Stimulated activated CD4-positive, alpha-beta T cell treated with anti-CD3 and anti-CD28 coated beads, Interleukin-2, amount 100 ng/mL, for 48 hours (primary cell): ENCODE results near the gene FA2H.
"Not testable (repeated sequence)": the region's sequence is repeated elsewhere in the genome, so short reads cannot be mapped to it uniquely, and the experiment has no call there.

Source experiments
- DNase-seq, 2 donors: peaks; one replicate each; pipeline ENCODE4 v3.0.0-alpha.2; 2020

Gene FA2H

GRCh38 chr16:74774223-74775139 is at the start of gene FA2H:
Gene FA2H, minus strand, starts transcription at chr16:74774820. Its CDS starts 65 bp downstream, at chr16:74774755.
- peak; percentile 42 to 54 for DNase-seq

GRCh38 chr16:74817851-74818250 is 43.2 kb upstream of the FA2H start:
- DNase-seq = no peak

GRCh38 chr16:74813109-74813641 is 38.6 kb upstream of the FA2H start:
- peak; percentile 80 for DNase-seq

GRCh38 chr16:74811911-74812310 is 37.3 kb upstream of the FA2H start:
- DNase-seq = no peak

- DNase-seq = not testable (repeated sequence)
Measured at GRCh38 chr16:74811216-74811615, 36.6 kb upstream of the FA2H start.

GRCh38 chr16:74807052-74807646 is 32.5 kb upstream of the FA2H start:
- no peak for DNase-seq

GRCh38 chr16:74800216-74800871 is 25.7 kb upstream of the FA2H start:
- DNase-seq = no peak

- no peak for DNase-seq
Measured at GRCh38 chr16:74797414-74797813, 22.8 kb upstream of the FA2H start.

GRCh38 chr16:74795104-74795503 is 20.5 kb upstream of the FA2H start:
- DNase-seq = no peak

GRCh38 chr16:74794668-74795067 is 20.0 kb upstream of the FA2H start:
- no peak for DNase-seq

GRCh38 chr16:74793571-74793970 is 19.0 kb upstream of the FA2H start:
- no peak for DNase-seq

- DNase-seq = no peak
Measured at GRCh38 chr16:74792225-74792624, 17.6 kb upstream of the FA2H start.

- not testable (repeated sequence) for DNase-seq
Measured at GRCh38 chr16:74791749-74792148, 17.1 kb upstream of the FA2H start.

- DNase-seq = no peak
Measured at GRCh38 chr16:74788108-74788507, 13.5 kb upstream of the FA2H start.

- DNase-seq = no peak
Measured at GRCh38 chr16:74785031-74785430, 10.4 kb upstream of the FA2H start.

GRCh38 chr16:74778646-74779045 is 4.0 kb upstream of the FA2H start:
- DNase-seq = no peak

GRCh38 chr16:74776926-74777325 is 2.3 kb upstream of the FA2H start:
- DNase-seq = no peak

GRCh38 chr16:74775255-74775654 is 635 bp upstream of the FA2H start:
- DNase-seq = no peak

- DNase-seq = no peak
Measured at GRCh38 chr16:74773446-74774222, 986 bp downstream of the FA2H start.

- DNase-seq = no peak
Measured at GRCh38 chr16:74771656-74772315, 2.8 kb downstream of the FA2H start.

GRCh38 chr16:74770831-74771526 is 3.6 kb downstream of the FA2H start:
- DNase-seq = no peak
